Left lung (tissue), 10 donors: ENCODE results near the gene C2CD4C. TPM values are rescaled to one million over a fixed set of nuclear protein-coding genes. Genes with fewer than 3 reads are reported as not detected.
A peak's percentile ranks its signal among the peaks of the same experiment; 100 is the strongest.

Experiments
- ATAC-seq: fragments of 200-7000 bp; cut with Tn5 transposase; one replicate; pipeline ENCODE4 v1.9.1; 2020; ENCODE audit warnings: moderate library complexity
- DNase-seq, 4 donors: peaks; one replicate each; pipeline ENCODE4 v3.0.0-alpha.2; 2013 to 2020
- H3K27ac ChIP-seq, 2 donors: fragments of 200-600 bp; sonication (generic) in 1 of 2; one replicate each; pipeline versions ENCODE4 v1.5.0 to v1.8.0; 2020 to 2021
- H3K27me3 ChIP-seq, 2 donors: fragments of 200-600 bp; sonication (generic) in 1 of 2; one replicate each; pipeline versions ENCODE4 v1.5.0 to v1.8.0; 2020 to 2021
- H3K36me3 ChIP-seq, 2 donors: fragments of 200-600 bp; sonication (generic) in 1 of 2; one replicate each; pipeline versions ENCODE4 v1.5.0 to v1.8.0; 2020 to 2021
- H3K4me1 ChIP-seq, 2 donors: fragments of 200-600 bp; one replicate each; pipeline ENCODE4 v1.8.0; 2021
- H3K4me3 ChIP-seq, 2 donors: fragments of 200-600 bp; sonication (generic) in 1 of 2; one replicate each; pipeline versions ENCODE4 v1.5.0 to v1.8.0; 2020 to 2021; ENCODE audit warnings: mild to moderate bottlenecking in 1 of 2
- H3K9me3 ChIP-seq, 2 donors: fragments of 200-600 bp; sonication (generic) in 1 of 2; one replicate each; pipeline versions ENCODE4 v1.5.0 to v1.8.0; 2020 to 2021
- intact Hi-C, 2 donors: fragments of 100-400 bp; cut with DNase I; formaldehyde crosslinking; loops; one replicate each; pipeline versions ENCODE4 v1.11.2 to v1.14.2; 2022
- polyA plus RNA-seq, 6 donors: library from polyadenylated mRNA; unstranded; fragments of 120-200 nt; gene quantifications; one replicate each; pipeline ENCODE4 v1.2.1, GENCODE V29; 2013; ENCODE audit not compliant: insufficient read length in 6 of 6
- total RNA-seq, 2 donors: library from RNA; stranded (reverse); fragmentation: NEBNext Ultra II Directional; extraction: Animal tissue kit (Norgen Biotek cat#: 25700); gene quantifications; one replicate each; pipeline ENCODE4 v1.2.1, GENCODE V29; 2021
- TF ChIP-seq, protein P1 (sequence below), 2 donors: fragments of 200-600 bp; sonication (generic) in 1 of 2; IDR thresholded peaks; one replicate each; pipeline versions ENCODE4 v1.5.0 to v1.8.0; 2021; ENCODE audit warnings: antibody characterized with exemption in 2 of 2
- donor health status: DM: no; HTN: yes; CAD: no.
- donor health status: DM: no; HTN: no; CAD: no.

Gene C2CD4C
- total and polyA plus RNA-seq, 8 donors, result 0.27 to 2.4 (median 0.86) TPM

- Histone ChIP-seq H3K4me3 (no peak overlapping the region), H3K27ac (no peak overlapping the region), H3K36me3 (no peaks in the 10 kb centered on the region), H3K9me3 (peaks cover 0 to 14% of the 10 kb centered on the region in 2 donors), H3K4me1 (no peaks in the 10 kb centered on the region), H3K27me3 (peaks cover 0 to 7% of the 10 kb centered on the region in 2 donors)
- TF ChIP-seq, protein P1, sequence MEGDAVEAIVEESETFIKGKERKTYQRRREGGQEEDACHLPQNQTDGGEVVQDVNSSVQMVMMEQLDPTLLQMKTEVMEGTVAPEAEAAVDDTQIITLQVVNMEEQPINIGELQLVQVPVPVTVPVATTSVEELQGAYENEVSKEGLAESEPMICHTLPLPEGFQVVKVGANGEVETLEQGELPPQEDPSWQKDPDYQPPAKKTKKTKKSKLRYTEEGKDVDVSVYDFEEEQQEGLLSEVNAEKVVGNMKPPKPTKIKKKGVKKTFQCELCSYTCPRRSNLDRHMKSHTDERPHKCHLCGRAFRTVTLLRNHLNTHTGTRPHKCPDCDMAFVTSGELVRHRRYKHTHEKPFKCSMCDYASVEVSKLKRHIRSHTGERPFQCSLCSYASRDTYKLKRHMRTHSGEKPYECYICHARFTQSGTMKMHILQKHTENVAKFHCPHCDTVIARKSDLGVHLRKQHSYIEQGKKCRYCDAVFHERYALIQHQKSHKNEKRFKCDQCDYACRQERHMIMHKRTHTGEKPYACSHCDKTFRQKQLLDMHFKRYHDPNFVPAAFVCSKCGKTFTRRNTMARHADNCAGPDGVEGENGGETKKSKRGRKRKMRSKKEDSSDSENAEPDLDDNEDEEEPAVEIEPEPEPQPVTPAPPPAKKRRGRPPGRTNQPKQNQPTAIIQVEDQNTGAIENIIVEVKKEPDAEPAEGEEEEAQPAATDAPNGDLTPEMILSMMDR (IDR thresholded peaks at IDR 0.05), result no peak
- intact Hi-C loops, result no loop called here
- ATAC-seq (no peak), DNase-seq (peak in 1 of 4 donors; percentile 56)
Measured at GRCh38 chr19:449916-450315, 41.0 kb upstream of the C2CD4C start.

- intact Hi-C loops, result no loop called here
- peak overlapping the region in 1 of 2 donors; percentile 41 for H3K27ac ChIP-seq
- no peaks in the 10 kb centered on the region for H3K4me1 ChIP-seq
- ATAC-seq (peak; percentile 44), DNase-seq (peak in 2 of 4 donors; percentile 28 to 67)
- H3K36me3 ChIP-seq, result no peaks in the 10 kb centered on the region
- peaks cover 0 to 14% of the 10 kb centered on the region in 2 donors for H3K9me3 ChIP-seq
- H3K4me3 ChIP-seq, result no peak overlapping the region
- H3K27me3 ChIP-seq, result peaks cover 0 to 7% of the 10 kb centered on the region in 2 donors
- TF ChIP-seq, protein P1 (IDR thresholded peaks at IDR 0.05), result no peak
Measured at GRCh38 chr19:447816-448560, 39.0 kb upstream of the C2CD4C start.

- peak in 1 of 4 donors; percentile 60 for DNase-seq
- Histone ChIP-seq H3K4me3 (no peak overlapping the region), H3K36me3 (no peaks in the 10 kb centered on the region), H3K27ac (peak overlapping the region in 1 of 2 donors; percentile 41), H3K27me3 (peaks cover 0 to 7% of the 10 kb centered on the region in 2 donors), H3K4me1 (no peaks in the 10 kb centered on the region), H3K9me3 (peaks cover 0 to 14% of the 10 kb centered on the region in 2 donors)
- TF ChIP-seq, protein P1 (IDR thresholded peaks at IDR 0.05), result no peak
- no peak for ATAC-seq
- intact Hi-C loops, result no loop called here
Measured at GRCh38 chr19:447064-447426, 38.1 kb upstream of the C2CD4C start.

DNA sequence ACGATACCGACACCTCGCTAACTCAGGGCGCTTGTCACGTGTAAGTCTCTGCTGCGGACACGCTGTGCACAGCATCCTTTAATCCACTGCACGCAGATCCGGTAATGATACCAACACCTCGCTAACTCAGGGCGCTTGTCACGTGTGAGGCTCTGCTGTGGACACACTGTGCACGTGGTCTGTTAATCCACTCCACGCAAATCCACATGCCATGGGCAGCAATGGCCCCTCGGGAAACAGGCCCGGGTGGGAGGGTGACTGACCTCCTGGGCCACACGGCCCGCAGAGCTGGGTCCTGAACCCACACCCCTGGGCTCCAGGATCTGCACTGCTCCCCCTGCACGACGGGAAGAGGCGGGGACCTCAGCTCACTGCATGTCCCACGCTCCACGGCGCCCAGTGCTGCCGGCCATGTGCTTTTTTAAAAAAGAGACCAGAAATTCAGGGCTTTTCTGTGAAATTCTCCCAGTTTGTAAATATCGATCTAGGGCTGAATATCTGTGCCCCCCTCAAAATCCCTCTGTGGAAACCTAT is 35.8 kb upstream of the C2CD4C start:
- no peak for ATAC-seq
- intact Hi-C loops, result no loop called here
- Histone ChIP-seq H3K36me3 (no peaks in the 10 kb centered on the region), H3K27ac (no peak overlapping the region), H3K4me3 (no peak overlapping the region), H3K4me1 (peaks cover 0 to 5% of the 10 kb centered on the region in 2 donors), H3K9me3 (no peaks in the 10 kb centered on the region), H3K27me3 (peaks cover 0 to 17% of the 10 kb centered on the region in 2 donors)
- TF ChIP-seq, protein P1 (IDR thresholded peaks at IDR 0.05), result no peak
- peak in 1 of 4 donors; percentile 58 for DNase-seq

GRCh38 chr19:443005-443404 is 34.1 kb upstream of the C2CD4C start:
- no peak overlapping the region for H3K4me3 ChIP-seq
- peaks cover 0 to 30% of the 10 kb centered on the region in 2 donors for H3K27me3 ChIP-seq
- ATAC-seq (no peak), DNase-seq (no peak)
- H3K27ac ChIP-seq, result no peak overlapping the region
- TF ChIP-seq, protein P1 (IDR thresholded peaks at IDR 0.05), result no peak
- peaks cover 0 to 5% of the 10 kb centered on the region in 2 donors for H3K4me1 ChIP-seq
- intact Hi-C loops, result no loop called here
- H3K9me3 ChIP-seq, result no peaks in the 10 kb centered on the region
- no peaks in the 10 kb centered on the region for H3K36me3 ChIP-seq
